ENCODE measurements around the gene FLRT3.

Gene FLRT3

GRCh38 chr20:14304472-14304871, 32.9 kb downstream of the FLRT3 start:
- H3K4me3 ChIP-seq (ENCODE audit: low read depth, low read length), result no peak overlapping the region
- TF ChIP-seq, protein P1, sequence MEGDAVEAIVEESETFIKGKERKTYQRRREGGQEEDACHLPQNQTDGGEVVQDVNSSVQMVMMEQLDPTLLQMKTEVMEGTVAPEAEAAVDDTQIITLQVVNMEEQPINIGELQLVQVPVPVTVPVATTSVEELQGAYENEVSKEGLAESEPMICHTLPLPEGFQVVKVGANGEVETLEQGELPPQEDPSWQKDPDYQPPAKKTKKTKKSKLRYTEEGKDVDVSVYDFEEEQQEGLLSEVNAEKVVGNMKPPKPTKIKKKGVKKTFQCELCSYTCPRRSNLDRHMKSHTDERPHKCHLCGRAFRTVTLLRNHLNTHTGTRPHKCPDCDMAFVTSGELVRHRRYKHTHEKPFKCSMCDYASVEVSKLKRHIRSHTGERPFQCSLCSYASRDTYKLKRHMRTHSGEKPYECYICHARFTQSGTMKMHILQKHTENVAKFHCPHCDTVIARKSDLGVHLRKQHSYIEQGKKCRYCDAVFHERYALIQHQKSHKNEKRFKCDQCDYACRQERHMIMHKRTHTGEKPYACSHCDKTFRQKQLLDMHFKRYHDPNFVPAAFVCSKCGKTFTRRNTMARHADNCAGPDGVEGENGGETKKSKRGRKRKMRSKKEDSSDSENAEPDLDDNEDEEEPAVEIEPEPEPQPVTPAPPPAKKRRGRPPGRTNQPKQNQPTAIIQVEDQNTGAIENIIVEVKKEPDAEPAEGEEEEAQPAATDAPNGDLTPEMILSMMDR (conservative IDR thresholded peaks at IDR 0.05; ENCODE audit: low read depth, low read length), result no peak
- no peak for DNase-seq (ENCODE audit: low read depth)

DNA sequence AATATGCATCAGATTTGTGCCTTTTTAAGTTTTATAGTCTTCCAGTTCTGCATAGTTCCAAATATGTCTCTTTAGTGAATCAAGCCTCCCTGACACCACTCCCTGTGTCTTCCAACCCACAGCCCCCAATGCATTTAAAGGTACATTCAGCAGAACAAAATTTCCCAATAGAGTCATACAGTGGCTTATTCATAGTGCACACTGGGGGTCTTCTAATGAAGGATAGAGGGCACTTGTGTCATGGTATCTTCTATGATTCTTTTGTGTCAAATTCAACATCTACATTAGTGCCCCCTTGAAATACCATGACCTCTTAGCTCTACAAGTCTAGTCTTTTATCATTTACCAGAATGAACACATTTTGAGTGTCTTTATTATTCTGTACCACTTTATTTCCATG, 33.8 kb downstream of the FLRT3 start:
- DNase-seq (ENCODE audit: low read depth), result no peak
- no peak overlapping the region for H3K4me3 ChIP-seq (ENCODE audit: low read depth, low read length)
- TF ChIP-seq, protein P1 (conservative IDR thresholded peaks at IDR 0.05; ENCODE audit: low read depth, low read length), result no peak

DNA sequence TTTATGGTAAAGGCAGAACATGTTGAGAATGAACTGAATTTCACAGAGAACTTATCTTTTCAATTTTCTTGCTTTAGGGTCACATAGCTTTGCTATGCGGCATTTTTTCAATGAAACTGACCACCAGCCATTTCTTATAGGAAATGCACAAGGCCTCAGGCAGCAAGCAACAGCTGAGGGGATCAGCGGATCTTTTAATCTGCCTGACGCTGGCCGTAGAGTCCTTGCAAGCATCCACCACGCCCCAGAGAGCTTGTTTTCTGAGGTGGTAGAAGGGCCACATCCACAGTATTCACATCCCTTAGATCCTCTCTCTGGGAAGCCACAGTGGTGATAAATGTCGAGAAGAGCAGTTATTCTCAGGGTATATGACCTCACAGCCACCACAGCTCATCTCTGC, 34.3 kb downstream of the FLRT3 start:
- H3K4me3 ChIP-seq (ENCODE audit: low read depth, low read length), result no peak overlapping the region
- DNase-seq (ENCODE audit: low read depth), result no peak
- TF ChIP-seq, protein P1 (conservative IDR thresholded peaks at IDR 0.05; ENCODE audit: low read depth, low read length), result no peak

DNA sequence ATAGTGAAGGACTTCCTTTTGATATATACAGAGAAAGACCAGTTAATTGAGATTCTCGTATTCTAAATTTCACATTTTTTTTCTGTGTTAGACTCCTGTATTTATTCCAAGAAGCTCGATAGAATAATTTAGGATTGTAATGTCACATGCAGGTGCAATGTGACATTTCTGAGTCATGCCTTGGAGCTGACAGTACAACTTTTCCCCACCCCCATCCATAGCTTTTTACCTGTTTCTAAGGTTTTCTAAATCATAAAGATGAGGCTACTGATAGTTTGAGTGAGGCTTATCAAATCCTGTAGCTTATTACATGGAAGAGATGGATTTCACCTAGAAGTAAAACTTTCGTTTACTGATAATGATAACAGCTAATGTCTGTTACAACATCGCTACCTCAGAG, 37.6 kb downstream of the FLRT3 start:
- no peak overlapping the region for H3K4me3 ChIP-seq (ENCODE audit: low read depth, low read length)
- TF ChIP-seq, protein P1 (conservative IDR thresholded peaks at IDR 0.05; ENCODE audit: low read depth, low read length), result no peak
- no peak for DNase-seq (ENCODE audit: low read depth)

GRCh38 chr20:14295770-14296309, 41.6 kb downstream of the FLRT3 start:
- DNase-seq (ENCODE audit: low read depth), result no peak
- no peak overlapping the region for H3K4me3 ChIP-seq (ENCODE audit: low read depth, low read length)
- TF ChIP-seq, protein P1 (conservative IDR thresholded peaks at IDR 0.05; ENCODE audit: low read depth, low read length), result no peak

DNA sequence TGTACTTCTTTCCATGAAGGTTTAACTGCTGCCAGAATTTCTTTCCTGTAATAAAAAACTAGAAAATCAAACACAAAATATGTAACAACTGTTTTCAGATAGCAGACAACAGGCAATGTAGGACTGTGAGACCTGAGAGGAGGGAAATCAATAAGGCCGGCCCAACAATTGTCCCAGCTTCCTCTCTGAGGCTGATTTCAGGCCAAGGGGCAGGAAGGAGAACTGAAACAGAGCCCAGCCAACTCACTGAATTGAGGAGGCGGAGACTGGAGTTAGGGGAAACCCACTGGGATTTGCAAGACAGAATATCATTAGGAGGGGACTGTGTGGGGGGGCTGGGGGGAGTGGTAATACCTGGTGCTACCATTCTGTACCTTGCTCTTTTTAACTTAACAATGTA, 42.2 kb downstream of the FLRT3 start:
- DNase-seq (ENCODE audit: low read depth), result no peak
- TF ChIP-seq, protein P1 (conservative IDR thresholded peaks at IDR 0.05; ENCODE audit: low read depth, low read length), result no peak
- no peak overlapping the region for H3K4me3 ChIP-seq (ENCODE audit: low read depth, low read length)

- DNase-seq (ENCODE audit: low read depth), result no peak
- TF ChIP-seq, protein P1 (conservative IDR thresholded peaks at IDR 0.05; ENCODE audit: low read depth, low read length), result no peak
- no peak overlapping the region for H3K4me3 ChIP-seq (ENCODE audit: low read depth, low read length)
Measured at GRCh38 chr20:14291502-14291901, 45.9 kb downstream of the FLRT3 start.
